Suppressor macrophage treated with lipopolysaccharide for 1 hour (primary cell): ENCODE data around the gene PLCB1.
"Not testable (repeated sequence)": the region's sequence is repeated elsewhere in the genome, so short reads cannot be mapped to it uniquely, and the experiment has no call there.

Source experiments
- DNase-seq, 3 donors: peaks; one replicate each; pipeline ENCODE4 v3.0.0-alpha.2; 2020 to 2022

The PLCB1 gene

GRCh38 chr20:8798505-8798904, 666.4 kb downstream of the PLCB1 start:
- peak in 1 of 3 donors; percentile 18 for DNase-seq

DNA sequence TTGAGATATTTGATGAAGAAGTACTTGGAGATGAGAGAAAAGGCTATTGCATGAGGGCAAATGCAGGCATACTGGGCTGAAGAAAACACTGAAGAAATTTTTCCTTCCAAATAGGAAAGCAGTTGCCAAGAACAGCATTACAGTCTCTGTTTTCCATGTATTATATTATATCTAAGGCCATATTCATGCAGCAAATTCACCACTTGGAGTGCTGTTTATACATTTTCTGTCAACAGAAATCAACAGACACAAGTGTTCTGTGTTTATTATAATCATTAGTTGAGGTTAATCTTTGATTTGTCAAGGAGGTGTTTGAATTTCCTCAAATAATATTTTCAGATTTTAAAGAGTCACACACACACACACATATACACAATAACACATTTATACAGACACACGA, 668.0 kb downstream of the PLCB1 start:
- no peak for DNase-seq

- DNase-seq, result no peak
Observed at GRCh38 chr20:8801686-8802085, 669.6 kb downstream of the PLCB1 start.

GRCh38 chr20:8803065-8803464, 671.0 kb downstream of the PLCB1 start:
- DNase-seq, result no peak

DNA sequence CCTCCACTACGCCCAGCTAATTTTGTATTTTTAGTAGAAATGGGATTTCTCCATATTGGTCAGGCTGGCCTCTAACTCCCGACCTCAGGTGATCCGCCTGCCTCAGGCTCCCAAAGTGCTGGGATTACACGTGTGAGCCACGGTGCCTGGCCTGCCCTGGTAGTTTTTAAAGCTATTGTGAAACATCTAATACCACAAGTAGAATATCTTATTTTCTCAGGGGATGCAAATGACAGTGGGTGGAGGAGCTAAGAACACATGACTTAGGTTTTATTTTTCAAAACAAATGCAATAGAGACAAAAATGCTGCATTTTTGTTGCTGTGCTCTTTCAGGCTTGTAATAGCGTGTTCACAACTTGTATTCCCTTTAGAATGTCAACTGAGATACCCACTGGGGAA, 671.9 kb downstream of the PLCB1 start:
- no peak for DNase-seq

- DNase-seq, result no peak
Observed at GRCh38 chr20:8805737-8806442, 673.8 kb downstream of the PLCB1 start.

GRCh38 chr20:8807480-8808201, 675.6 kb downstream of the PLCB1 start:
- no peak for DNase-seq

GRCh38 chr20:8808202-8808535, 676.1 kb downstream of the PLCB1 start:
- no peak for DNase-seq

DNA sequence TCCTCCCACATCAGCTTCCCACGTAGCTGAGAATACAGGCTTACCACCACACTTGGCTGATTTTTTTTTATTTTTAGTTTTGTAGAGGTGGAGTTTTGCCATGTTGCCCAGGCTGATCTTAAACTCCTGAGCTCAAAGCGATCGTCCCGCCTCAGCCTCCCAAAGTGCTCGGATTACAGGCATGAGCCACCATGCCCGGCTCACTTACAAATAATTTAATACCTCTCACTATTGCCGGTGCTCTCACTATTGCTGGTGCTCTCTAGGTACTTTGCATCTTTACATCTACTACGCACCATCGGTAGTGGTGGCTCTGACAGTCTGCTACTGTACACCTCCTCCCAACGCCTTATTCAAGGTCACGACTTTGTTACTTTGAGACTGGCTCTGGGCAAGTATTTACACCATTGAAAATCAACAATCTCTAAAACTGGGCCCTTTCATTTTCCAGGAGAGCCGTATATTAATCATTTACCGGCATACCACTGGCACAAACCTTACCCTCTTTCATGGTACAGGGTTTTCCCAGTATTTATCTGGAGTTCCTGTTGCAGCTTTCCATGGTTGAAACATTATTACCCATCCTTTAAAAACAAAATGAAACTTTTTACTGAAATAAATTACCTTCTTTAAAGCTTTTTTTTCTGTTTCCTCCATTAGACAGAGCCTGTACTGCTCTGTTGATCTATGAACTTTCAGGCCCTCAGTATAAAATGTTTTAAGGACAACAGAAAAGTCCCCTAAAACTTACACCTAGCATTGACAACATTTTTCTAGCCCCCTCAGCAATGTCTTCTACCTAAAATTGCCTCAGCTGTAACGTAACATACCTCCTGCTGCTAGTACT, 677.3 kb downstream of the PLCB1 start:
- no peak for DNase-seq

DNA sequence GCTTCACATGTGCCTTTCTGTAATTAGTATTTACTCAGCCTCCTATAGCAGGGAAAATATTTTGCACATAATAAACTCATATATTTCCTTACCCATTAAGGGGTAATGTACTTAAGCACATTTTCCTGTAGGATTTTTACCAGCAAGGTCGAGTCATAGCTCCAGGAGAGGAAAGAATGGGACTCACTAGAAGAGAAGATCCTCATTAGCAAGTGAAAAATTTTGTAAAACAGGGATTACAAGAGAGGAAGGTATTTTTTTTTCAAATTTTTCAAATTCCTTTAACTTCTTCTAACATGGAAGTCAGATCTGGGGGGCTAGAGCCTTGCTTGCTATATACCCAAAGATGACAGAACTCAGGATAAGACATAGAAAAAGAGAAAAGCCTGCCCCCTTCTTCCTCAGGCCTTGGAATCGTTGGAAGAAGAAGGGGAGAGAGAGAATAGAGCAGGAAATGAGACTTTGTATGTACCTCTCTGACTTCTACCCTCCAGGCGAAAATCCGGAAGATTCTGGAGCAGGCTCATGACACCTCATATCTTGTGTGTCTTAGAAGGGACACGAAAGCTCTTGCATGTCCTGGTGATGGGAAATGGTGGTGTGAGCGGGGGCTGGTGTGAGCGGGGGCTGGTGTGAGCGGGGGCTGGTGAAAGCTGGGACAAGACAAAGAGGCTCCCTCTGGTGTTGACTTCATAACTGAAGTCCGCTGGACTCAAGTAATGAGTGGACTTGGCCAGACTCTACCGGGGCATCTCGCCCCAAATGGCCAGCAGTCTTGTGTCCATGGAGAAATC, 679.9 kb downstream of the PLCB1 start:
- DNase-seq, result no peak

GRCh38 chr20:8812817-8813216, 680.8 kb downstream of the PLCB1 start:
- DNase-seq, result peak; percentile 16 to 34 (median 28)

DNA sequence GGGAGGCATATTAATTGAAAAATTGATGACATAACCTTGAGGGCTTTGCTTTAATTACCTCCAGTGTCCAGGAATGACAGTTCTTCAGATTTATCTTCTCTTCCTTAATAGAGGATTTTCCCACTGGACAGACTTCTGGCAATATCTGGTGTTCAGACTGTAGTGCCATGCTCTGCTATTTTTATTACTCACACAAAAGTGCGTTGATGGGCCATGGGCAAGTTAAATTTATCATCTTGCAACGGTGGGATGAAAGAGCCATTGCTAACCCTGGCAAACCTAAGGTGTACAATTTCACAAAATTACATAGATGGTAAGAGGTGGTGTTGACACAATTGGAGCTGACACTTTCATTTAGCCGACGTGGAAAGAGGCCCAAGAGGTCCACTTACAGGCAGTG, 683.1 kb downstream of the PLCB1 start:
- DNase-seq, result no peak

DNA sequence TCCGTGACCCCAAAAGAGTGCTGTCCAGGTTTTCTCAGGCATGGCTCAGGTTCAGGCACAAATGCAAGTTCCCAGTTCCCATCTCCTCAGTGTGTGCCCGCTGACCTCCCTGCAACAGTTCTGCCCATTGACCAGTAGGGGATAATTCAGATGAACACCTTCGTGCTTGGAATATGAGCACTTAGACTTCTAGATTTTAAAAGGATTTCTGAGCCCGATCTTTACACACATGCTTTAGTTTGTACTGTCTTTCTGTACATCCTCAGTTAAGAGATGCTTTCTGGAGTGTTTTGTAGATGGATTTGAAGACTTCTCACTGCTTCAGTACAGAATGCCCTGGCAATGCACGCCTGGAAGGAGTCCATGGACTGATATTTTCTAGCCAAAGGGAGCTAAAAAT, 697.2 kb downstream of the PLCB1 start:
- DNase-seq, result no peak

DNA sequence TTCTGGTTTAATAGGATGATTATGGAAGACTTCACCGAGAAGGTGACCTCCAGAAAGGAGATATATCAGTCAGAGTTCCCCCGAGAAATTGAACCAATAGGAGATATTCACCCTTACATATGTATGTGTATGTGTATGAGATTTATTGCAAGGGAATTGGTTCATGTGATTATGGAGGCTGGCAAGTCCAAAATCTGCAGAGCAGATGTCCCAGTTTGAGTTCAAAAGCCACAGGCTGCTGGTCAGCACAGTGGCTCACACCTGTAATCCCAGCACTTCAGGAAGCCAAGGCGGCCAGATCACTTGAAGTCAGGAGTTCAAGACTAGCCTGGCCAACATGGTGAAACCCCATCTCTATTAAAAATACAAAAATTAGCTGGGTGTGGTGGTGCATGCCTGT, 702.2 kb downstream of the PLCB1 start:
- not testable (repeated sequence) for DNase-seq

DNA sequence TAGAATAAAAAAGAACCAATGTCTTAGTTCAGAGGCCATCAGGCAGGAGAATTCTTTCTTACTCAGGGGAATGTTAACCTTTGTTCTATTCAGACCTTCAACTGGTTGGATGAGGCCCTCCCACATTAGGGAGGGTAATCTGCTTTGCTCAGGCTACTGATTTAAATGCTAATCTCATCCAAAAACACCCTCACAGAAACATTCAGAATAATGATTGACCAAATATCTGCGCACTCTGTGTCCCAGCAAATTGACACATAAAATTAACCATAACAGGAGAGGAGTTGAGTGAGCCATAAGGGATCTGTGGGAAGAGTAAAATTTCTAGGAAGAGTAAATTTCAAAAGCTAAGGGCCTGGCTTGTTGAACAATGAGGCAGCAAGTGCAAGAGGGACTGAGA, 702.8 kb downstream of the PLCB1 start:
- no peak for DNase-seq

DNA sequence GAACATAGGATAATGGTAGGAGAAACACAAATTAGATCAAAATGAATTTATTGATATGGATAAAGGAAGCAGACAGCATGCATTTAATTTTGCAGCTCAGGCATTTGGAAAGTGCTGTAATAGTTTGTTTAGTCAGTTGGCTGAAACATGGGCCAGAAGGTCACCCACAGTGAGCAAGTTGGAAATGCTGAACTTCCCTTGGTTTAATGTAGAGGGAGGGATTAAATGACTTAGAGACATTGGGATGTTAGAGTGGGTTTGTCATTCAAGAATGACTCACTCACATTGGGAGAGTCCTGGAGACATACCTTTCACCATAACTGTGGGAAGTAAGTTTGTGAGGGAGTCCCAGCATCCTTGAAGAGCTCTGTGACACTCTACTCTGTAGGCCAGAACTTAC, 705.3 kb downstream of the PLCB1 start:
- peak in 2 of 3 donors; percentile 7 to 22 for DNase-seq

DNA sequence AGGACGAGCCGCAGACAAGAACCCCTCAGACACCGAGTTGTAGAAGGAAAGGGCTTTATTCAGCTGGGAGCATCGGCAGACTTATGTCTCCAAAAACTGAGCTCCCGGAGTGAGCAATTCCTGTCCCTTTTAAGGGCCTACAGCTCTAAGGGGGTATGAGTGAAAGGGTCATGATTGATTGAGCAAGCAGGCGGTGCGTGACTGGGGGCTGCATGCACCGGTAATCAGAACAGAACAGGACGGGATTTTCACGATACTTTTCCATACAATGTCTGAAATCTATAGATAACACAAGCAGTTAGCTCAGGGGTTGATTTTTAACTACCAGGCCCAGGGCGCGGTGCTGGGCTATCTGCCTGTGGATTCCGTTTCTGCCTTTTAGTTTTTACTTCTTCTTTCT, 710.5 kb downstream of the PLCB1 start:
- no peak for DNase-seq

GRCh38 chr20:8844179-8844578, 712.1 kb downstream of the PLCB1 start:
- no peak for DNase-seq

GRCh38 chr20:8849990-8850389, 717.9 kb downstream of the PLCB1 start:
- no peak for DNase-seq

GRCh38 chr20:8851446-8851845, 719.4 kb downstream of the PLCB1 start:
- DNase-seq, result no peak

- DNase-seq, result not testable (repeated sequence)
Observed at GRCh38 chr20:8851919-8852318, 719.9 kb downstream of the PLCB1 start.

DNA sequence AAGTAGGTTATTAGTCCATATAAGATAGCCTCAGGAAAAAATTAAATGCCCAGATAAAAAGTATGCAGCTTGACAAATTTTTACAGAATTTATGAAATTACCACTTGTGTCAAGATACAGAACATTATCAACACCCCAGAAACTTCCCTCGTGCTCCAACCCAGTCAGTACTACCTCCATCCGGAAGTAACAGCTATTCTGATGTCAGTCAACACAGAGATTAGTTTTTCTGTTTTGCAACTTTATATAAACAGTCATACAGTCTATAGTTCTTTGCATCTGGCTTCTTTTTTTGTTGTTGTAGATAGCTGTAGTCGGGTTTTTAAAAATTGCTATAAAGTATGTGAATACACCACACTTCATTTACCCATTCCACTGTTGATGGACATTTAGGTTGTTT, 721.1 kb downstream of the PLCB1 start:
- DNase-seq, result not testable (repeated sequence)

DNA sequence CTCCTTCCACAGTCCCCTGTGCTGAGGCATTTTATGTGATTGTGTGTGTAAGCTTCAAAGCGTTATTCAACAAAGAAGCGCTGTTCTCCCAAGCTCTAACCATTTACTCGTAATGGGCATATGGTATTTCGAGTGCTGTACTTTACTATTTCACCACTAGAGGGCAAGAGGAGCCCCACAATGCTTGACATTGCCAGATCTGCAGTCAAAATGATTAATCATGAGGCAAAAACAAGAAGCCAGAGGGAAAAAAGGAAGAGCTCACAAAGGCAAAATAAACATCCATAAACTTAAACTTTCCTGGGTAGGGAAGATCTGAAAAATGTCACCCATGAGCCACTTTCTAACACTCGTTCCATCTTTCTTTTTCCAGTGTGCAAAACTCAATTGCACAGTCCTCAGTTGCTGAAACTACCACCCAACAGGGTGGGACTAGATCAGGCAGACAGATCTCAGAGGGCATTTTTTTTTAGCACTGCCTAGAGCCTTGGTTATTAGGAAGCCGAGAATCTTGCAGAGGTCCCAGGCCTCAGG, 721.8 kb downstream of the PLCB1 start:
- DNase-seq, result peak; percentile 76 to 85 (median 79)
